GM19328 (cell line): Measurements from ENCODE around the gene LRP1B.
"Not testable (repeated sequence)": the region's sequence is repeated elsewhere in the genome, so short reads cannot be mapped to it uniquely, and the experiment has no call there.

ENCODE experiments used
- ATAC-seq: cut with Tn5 transposase; IDR thresholded peaks from one replicate; pipeline ENCODE4 v1.9.1; 2021; ENCODE audit warnings: mild to moderate bottlenecking, moderate library complexity; ENCODE audit not compliant: unreplicated experiment

LRP1B gene

GRCh38 chr2:141906678-141907077 is 224.1 kb downstream of the LRP1B start:
- no peak for ATAC-seq

GRCh38 chr2:141900826-141901225 is 230.0 kb downstream of the LRP1B start:
- ATAC-seq: no peak

GRCh38 chr2:141899740-141900139 is 231.1 kb downstream of the LRP1B start:
- ATAC-seq: no peak

GRCh38 chr2:141889788-141890187 is 241.0 kb downstream of the LRP1B start:
- no peak for ATAC-seq

GRCh38 chr2:141888987-141889555 is 241.7 kb downstream of the LRP1B start:
- ATAC-seq: no peak

- ATAC-seq: no peak
These were observed 243.5 kb downstream of the LRP1B start for GRCh38 chr2:141887363-141887762.

- ATAC-seq: no peak
These were observed 252.8 kb downstream of the LRP1B start for GRCh38 chr2:141878016-141878415.

- no peak for ATAC-seq
These were observed 258.7 kb downstream of the LRP1B start for GRCh38 chr2:141871913-141872634.

- ATAC-seq: no peak
These were observed 261.2 kb downstream of the LRP1B start for GRCh38 chr2:141869572-141869971.

GRCh38 chr2:141863964-141864363 is 266.9 kb downstream of the LRP1B start:
- no peak for ATAC-seq

- no peak for ATAC-seq
These were observed 274.4 kb downstream of the LRP1B start for GRCh38 chr2:141856215-141856919.

GRCh38 chr2:141848191-141848590 is 282.6 kb downstream of the LRP1B start:
- ATAC-seq: no peak

GRCh38 chr2:141844231-141844630 is 286.6 kb downstream of the LRP1B start:
- no peak for ATAC-seq

- no peak for ATAC-seq
These were observed 295.7 kb downstream of the LRP1B start for GRCh38 chr2:141835103-141835502.

- no peak for ATAC-seq
These were observed 302.1 kb downstream of the LRP1B start for GRCh38 chr2:141828761-141829160.

GRCh38 chr2:141824790-141825189 is 306.0 kb downstream of the LRP1B start:
- ATAC-seq: no peak

GRCh38 chr2:141820893-141821292 is 309.9 kb downstream of the LRP1B start:
- no peak for ATAC-seq

GRCh38 chr2:141815320-141815719 is 315.5 kb downstream of the LRP1B start:
- ATAC-seq: not testable (repeated sequence)

- ATAC-seq: no peak
These were observed 316.7 kb downstream of the LRP1B start for GRCh38 chr2:141814150-141814549.

GRCh38 chr2:141810148-141810547 is 320.7 kb downstream of the LRP1B start:
- no peak for ATAC-seq

- ATAC-seq: no peak
These were observed 324.7 kb downstream of the LRP1B start for GRCh38 chr2:141806090-141806489.

- ATAC-seq: no peak
These were observed 325.5 kb downstream of the LRP1B start for GRCh38 chr2:141805302-141805701.
